ENCODE measurements around the gene MTX1. TPM values are rescaled to one million over a fixed set of nuclear protein-coding genes. Genes with fewer than 3 reads are reported as not detected.

The MTX1 gene
- total RNA-seq, 1 donor from 2014 or later = 23.9 TPM

- H3K4me1 ChIP-seq = peaks cover 16 to 23% of the 10 kb centered on the region in 2 donors
- intact Hi-C loops (cut with DNase I) = loop anchor here (1.0 kb wide), 4 partner anchors 23 to 342 kb away; partner anchors contain the start of genes CLK2 and FDPS
- TF ChIP-seq CTCF (IDR thresholded peaks at IDR 0.05) = no peak
- H3K9me3 ChIP-seq = no peaks in the 10 kb centered on the region
- peak overlapping the region; percentile 37 to 42 for H3K4me3 ChIP-seq
- no peaks in the 10 kb centered on the region for H3K27me3 ChIP-seq
- DNase-seq (ENCODE audit: low spot score in 2 of 2) = no peak
- H3K36me3 ChIP-seq = peaks cover 15 to 17% of the 10 kb centered on the region in 2 donors
- H3K27ac ChIP-seq = peak overlapping the region; percentile 14 to 39
These were observed 41.7 kb downstream of the MTX1 start for GRCh38 chr1:155250246-155250632.

DNA sequence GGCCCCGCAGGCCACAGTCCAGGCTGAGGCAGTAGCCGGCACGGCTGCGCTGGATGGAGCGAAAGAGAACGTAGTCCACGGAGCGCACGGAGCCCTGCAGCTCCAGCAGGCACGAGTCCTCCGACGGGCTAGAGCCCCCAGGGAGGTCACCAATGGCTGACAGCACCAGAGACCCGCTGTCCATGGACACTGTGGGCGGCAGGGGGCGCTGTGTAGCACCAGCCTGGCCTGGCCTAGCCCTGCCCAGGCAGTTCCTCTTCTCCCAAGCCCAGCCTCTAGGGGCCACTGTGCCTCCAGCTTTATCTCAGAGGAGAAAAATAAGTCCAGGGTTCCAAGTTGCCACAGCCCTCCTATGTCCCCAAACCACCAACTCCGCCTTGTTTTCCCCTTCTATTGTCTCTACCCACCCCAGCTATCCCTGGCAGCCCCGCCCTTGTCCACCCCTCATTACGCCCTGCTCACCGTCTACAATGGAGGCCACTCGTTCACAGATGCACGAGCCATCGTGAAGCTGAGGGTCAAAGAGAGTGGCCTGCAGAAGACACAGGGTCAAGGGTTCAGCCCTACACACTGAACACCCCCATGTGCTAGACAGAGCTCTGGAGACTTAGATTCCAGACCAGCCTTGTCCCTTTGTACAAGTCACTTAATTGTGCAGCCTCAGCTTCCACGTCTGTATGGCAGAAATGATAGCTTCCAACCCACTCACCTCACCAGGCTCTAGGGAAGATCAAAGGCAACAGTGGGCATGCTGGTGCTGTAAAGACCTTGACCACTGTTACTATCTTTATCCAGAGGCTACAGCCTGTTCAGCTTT, 42.3 kb downstream of the MTX1 start:
- H3K4me1 ChIP-seq = peaks cover 16 to 21% of the 10 kb centered on the region in 2 donors
- H3K27me3 ChIP-seq = no peaks in the 10 kb centered on the region
- H3K9me3 ChIP-seq = no peaks in the 10 kb centered on the region
- H3K4me3 ChIP-seq = peak overlapping the region; percentile 37 to 42
- H3K36me3 ChIP-seq = peaks cover 15 to 17% of the 10 kb centered on the region in 2 donors
- peak; percentile 99 to 100 (median 99) for TF ChIP-seq CTCF (IDR thresholded peaks at IDR 0.05)
- intact Hi-C loops (cut with DNase I) = loop anchor here (1.0 kb wide), 4 partner anchors 22 to 341 kb away; partner anchors contain the start of genes CLK2 and FDPS
- H3K27ac ChIP-seq = peak overlapping the region; percentile 19 to 39
- peak; percentile 55 to 96 for DNase-seq (ENCODE audit: low spot score in 2 of 2)

GRCh38 chr1:155251566-155251965, 43.1 kb downstream of the MTX1 start:
- intact Hi-C loops (cut with DNase I) = no loop called here
- H3K36me3 ChIP-seq = peaks cover 15 to 17% of the 10 kb centered on the region in 2 donors
- H3K27me3 ChIP-seq = no peaks in the 10 kb centered on the region
- H3K4me3 ChIP-seq = no peak overlapping the region
- H3K27ac ChIP-seq = no peak overlapping the region
- H3K9me3 ChIP-seq = no peaks in the 10 kb centered on the region
- H3K4me1 ChIP-seq = peaks cover 16 to 27% of the 10 kb centered on the region in 2 donors
- DNase-seq (ENCODE audit: low spot score in 2 of 2) = no peak
- TF ChIP-seq CTCF (IDR thresholded peaks at IDR 0.05) = no peak

DNA sequence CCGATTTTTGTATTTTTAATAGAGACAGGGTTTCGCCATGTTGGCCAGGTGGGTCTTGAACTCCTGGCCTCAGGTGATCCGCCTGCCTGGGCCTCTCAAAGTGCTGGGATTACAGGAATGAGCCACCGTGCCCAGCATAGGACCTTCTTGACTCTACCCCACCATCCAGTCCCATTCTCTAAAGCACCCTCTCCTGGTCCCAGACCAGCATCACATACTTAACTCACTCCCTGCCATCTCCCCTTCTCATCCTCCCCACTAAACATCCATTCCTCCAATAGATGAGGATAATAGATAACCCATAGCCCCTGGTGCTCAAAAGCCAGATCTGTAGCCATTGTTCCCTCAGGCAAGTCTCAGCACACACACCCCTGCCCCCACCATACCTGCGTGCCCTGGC, 44.7 kb downstream of the MTX1 start:
- no peaks in the 10 kb centered on the region for H3K27me3 ChIP-seq
- no peak overlapping the region for H3K27ac ChIP-seq
- intact Hi-C loops (cut with DNase I) = no loop called here
- no peaks in the 10 kb centered on the region for H3K9me3 ChIP-seq
- H3K4me1 ChIP-seq = peaks cover 16 to 27% of the 10 kb centered on the region in 2 donors
- peaks cover 10 to 12% of the 10 kb centered on the region in 2 donors for H3K36me3 ChIP-seq
- no peak for DNase-seq (ENCODE audit: low spot score in 2 of 2)
- H3K4me3 ChIP-seq = peak overlapping the region in 1 of 2 donors; percentile 82
- TF ChIP-seq CTCF (IDR thresholded peaks at IDR 0.05) = no peak

DNA sequence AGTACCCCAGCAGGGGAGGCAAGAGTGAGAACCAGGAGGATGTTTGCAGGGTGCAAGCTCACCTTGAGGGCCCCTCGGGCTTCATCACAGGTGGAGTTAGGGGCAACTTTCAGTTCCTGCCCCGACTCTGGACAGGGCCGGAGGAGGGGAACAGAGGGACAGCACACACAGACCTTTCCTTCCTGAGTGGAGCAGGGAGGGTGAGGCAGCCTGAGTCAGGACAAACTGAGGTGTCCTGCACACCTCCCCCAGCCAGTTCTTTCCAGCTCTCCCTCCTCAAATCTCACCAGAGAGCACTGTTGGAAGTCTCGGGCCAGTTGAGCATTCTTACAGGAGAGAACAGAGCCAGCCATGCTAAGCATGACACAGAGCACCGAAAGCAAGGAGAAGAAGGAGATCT, 45.3 kb downstream of the MTX1 start:
- H3K4me3 ChIP-seq = peak overlapping the region; percentile 82 to 83
- peaks cover 6 to 11% of the 10 kb centered on the region in 2 donors for H3K36me3 ChIP-seq
- peaks cover 16 to 27% of the 10 kb centered on the region in 2 donors for H3K4me1 ChIP-seq
- no peak for DNase-seq (ENCODE audit: low spot score in 2 of 2)
- no peaks in the 10 kb centered on the region for H3K27me3 ChIP-seq
- no peaks in the 10 kb centered on the region for H3K9me3 ChIP-seq
- intact Hi-C loops (cut with DNase I) = no loop called here
- TF ChIP-seq CTCF (IDR thresholded peaks at IDR 0.05) = no peak
- peak overlapping the region; percentile 97 to 98 for H3K27ac ChIP-seq

Data from ascending aorta (tissue), 2 donors.